Testis (tissue), 3 donors: ENCODE data around the gene SFRP5. TPM values are rescaled to one million over a fixed set of nuclear protein-coding genes. Genes with fewer than 3 reads are reported as not detected.

Experiments used
- DNase-seq: peaks from one replicate; pipeline ENCODE4 v3.0.0-alpha.2; 2019
- H3K27ac ChIP-seq, 2 donors: fragments of 200-600 bp; sonication (generic); one replicate each; pipeline ENCODE4 v1.5.1; 2019
- H3K27me3 ChIP-seq: fragments of 200-600 bp; sonication (generic); one replicate; pipeline ENCODE4 v1.5.1; 2019
- H3K36me3 ChIP-seq: fragments of 200-600 bp; sonication (generic); one replicate; pipeline ENCODE4 v1.5.1; 2017; ENCODE audit warnings: low read depth; ENCODE audit errors: missing control alignments
- H3K4me1 ChIP-seq: fragments of 200-600 bp; sonication (generic); one replicate; pipeline ENCODE4 v1.5.1; 2019
- H3K4me3 ChIP-seq, 2 donors: fragments of 200-600 bp; sonication (generic); one replicate each; pipeline ENCODE4 v1.5.1; 2017 to 2019
- H3K9me3 ChIP-seq: fragments of 200-600 bp; sonication (generic); one replicate; pipeline ENCODE4 v1.5.1; 2017
- POLR2A ChIP-seq: fragments of 450-650 bp; IDR thresholded peaks from one replicate; pipeline ENCODE4 v1.6.1; 2017; ENCODE audit warnings: antibody characterized with exemption, mild to moderate bottlenecking, moderate library complexity
- WGBS, 2 donors: methylation state at CpG; one replicate each; pipeline ENCODE4 v1.1.5; 2018; 5-methylcytosine and 5-hydroxymethylcytosine counted together
- intact Hi-C: fragments of 100-400 bp; cut with DNase I; formaldehyde crosslinking; loops from one replicate; pipeline ENCODE4 v1.15.1; 2023; ENCODE audit warnings: low total_unique reads
- polyA plus RNA-seq: library from polyadenylated mRNA; stranded (reverse); fragments of 350-450 nt; fragmentation: Illumina TruSeq; extraction: RNeasy Lipid Tissue Mini Kit (QIAGEN cat#74804); gene quantifications from one replicate; pipeline ENCODE4 v1.2.3, GENCODE V29; 2014; ENCODE audit warnings: low read depth, low replicate concordance; ENCODE audit not compliant: insufficient read depth
- total RNA-seq, 2 donors: library from RNA; depleted of rRNA; stranded (reverse); fragments of >200 nt; gene quantifications; one replicate each; pipeline ENCODE4 v1.2.3, GENCODE V29; 2016
- TF ChIP-seq, protein P1 (sequence below), 3 experiments: fragments of 450-650 bp in 2 of 3; fragments of 200-600 bp in 1 of 3; sonication (generic) in 1 of 3; IDR thresholded peaks; one replicate each; pipeline ENCODE4 v1.5.1; 2016 to 2019; ENCODE audit warnings: antibody characterized with exemption in 3 of 3, mild to moderate bottlenecking in 2 of 3, moderate library complexity in 1 of 3

The SFRP5 gene
- total and polyA plus RNA-seq, 3 donors from 2014 or later: 0.99 to 2.0 (median 1.2) TPM

DNA sequence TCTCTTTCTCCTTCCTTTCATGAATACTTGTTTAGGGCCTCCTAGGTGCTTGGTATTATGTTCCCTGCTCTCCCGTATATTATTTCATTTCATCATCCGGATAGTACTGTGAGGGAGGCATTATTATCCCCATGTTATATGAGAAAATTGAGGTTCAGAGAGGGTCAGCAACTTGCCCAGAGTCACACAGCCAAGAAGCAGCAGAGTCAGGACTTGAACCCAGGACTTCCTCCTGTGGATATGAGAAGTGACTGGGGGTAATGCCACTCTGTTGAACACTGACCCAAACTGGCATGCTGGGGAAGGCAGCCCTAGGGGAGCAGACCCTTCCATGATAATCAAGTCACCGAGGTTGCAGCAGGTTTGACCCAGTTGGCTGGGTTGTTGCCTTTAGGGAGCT is 8.2 kb upstream of the SFRP5 start:
- DNase-seq: no peak
- Histone ChIP-seq H3K36me3 (no peaks in the 10 kb centered on the region), H3K4me1 (peaks cover 22% of the 10 kb centered on the region), H3K27ac (no peak overlapping the region), H3K4me3 (no peak overlapping the region), H3K9me3 (no peaks in the 10 kb centered on the region), H3K27me3 (no peaks in the 10 kb centered on the region)
- 95 to 100% methylated on average over 2 to 3 of the region's 3 CpGs for WGBS, 2 donors
- TF ChIP-seq, protein P1, sequence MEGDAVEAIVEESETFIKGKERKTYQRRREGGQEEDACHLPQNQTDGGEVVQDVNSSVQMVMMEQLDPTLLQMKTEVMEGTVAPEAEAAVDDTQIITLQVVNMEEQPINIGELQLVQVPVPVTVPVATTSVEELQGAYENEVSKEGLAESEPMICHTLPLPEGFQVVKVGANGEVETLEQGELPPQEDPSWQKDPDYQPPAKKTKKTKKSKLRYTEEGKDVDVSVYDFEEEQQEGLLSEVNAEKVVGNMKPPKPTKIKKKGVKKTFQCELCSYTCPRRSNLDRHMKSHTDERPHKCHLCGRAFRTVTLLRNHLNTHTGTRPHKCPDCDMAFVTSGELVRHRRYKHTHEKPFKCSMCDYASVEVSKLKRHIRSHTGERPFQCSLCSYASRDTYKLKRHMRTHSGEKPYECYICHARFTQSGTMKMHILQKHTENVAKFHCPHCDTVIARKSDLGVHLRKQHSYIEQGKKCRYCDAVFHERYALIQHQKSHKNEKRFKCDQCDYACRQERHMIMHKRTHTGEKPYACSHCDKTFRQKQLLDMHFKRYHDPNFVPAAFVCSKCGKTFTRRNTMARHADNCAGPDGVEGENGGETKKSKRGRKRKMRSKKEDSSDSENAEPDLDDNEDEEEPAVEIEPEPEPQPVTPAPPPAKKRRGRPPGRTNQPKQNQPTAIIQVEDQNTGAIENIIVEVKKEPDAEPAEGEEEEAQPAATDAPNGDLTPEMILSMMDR (IDR thresholded peaks at IDR 0.05): no peak
- TF ChIP-seq POLR2A: no peak
- intact Hi-C loops: no loop called here

DNA sequence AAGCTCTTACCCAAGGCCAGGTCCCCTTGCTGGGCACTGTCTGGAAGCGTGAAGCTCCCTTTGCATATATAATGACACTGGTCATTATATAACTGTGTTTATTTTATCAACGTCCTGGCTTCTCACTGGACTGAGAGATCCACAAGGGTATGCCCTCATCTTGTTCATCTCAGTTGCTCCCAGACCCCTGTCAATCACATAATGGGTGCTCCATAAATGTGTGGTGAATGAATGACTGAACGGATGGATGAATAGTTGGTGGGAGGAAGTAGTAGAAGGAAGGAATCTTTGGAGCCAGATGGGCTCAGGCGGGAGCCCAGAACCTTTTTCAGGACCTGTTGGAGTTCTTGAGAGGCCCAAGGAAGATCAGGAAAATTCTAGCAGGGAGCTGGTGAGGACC is 7.7 kb upstream of the SFRP5 start:
- TF ChIP-seq, protein P1 (IDR thresholded peaks at IDR 0.05): no peak
- no peak for TF ChIP-seq POLR2A
- 85 to 86% methylated on average over 4 of the region's 4 CpGs for WGBS, 2 donors
- Histone ChIP-seq H3K4me3 (no peak overlapping the region), H3K27me3 (no peaks in the 10 kb centered on the region), H3K27ac (no peak overlapping the region), H3K9me3 (no peaks in the 10 kb centered on the region), H3K4me1 (peaks cover 22% of the 10 kb centered on the region), H3K36me3 (no peaks in the 10 kb centered on the region)
- DNase-seq: no peak
- intact Hi-C loops: no loop called here

DNA sequence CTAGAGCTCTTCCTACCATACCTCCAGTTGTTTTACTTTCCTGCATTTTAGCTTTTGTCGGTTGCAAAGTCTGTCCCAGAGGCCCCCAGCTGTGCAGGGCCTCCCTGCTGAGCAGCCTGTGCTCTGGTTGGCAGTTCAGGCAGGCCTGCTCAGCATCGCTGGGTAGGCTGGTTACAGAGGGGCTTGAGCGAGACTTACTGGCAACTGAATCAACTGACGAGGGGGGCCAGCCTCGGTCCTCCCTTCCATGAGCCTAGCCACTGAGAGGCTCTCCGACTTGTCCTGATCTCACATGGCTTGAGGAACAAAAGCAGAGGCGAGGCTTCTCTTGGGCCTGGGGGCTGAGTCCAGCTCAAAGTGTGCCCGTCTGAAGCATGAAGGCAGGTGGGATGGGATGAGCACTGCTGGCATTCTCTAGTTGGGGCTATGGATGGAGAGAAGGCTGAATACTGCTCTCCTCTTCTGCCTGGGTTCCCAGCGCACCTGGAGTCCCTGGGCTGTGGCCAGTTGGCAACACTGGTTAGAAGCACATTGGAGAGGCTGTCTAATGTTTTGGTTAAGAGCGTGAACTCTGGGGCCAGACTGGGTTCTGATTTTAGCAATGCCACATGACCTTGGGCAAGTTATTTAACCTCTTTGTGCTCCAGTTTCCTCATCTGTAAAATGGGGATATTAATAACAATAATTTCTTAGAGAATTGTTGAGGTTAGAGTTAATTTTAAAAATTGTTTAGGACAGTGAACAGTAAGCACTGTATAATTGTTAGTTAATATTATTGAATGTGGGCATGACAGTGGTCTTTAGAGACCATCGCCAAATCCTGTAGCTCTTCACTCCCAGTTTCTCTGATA is 6.9 kb upstream of the SFRP5 start:
- intact Hi-C loops: no loop called here
- H3K36me3 ChIP-seq: no peaks in the 10 kb centered on the region
- no peak for TF ChIP-seq POLR2A
- H3K9me3 ChIP-seq: no peaks in the 10 kb centered on the region
- H3K4me3 ChIP-seq: no peak overlapping the region
- peaks cover 22% of the 10 kb centered on the region for H3K4me1 ChIP-seq
- WGBS, 2 donors: 86 to 95% methylated on average over 7 to 11 of the region's 11 CpGs
- H3K27me3 ChIP-seq: no peaks in the 10 kb centered on the region
- no peak overlapping the region for H3K27ac ChIP-seq
- DNase-seq: no peak

DNA sequence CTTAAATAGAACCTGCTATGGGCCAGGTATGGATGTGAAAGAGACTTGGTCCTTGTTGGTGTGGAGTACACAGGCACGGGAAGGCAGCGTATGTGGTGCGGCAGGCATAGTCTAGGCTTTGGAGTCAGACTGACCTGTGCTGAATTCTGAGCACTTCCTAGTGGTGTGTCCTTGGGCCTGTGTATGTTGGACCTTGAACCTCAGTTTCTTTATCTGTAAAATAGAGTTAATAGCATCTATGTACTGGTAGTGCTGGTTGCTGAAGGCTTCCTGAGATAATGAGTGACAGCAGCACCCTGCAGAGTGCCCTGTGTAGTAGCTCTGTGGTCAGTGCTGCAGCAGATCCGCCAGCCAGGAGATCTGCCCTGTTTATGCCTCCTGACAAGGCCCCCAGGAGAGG is 5.3 kb upstream of the SFRP5 start:
- Histone ChIP-seq H3K4me1 (peaks cover 16% of the 10 kb centered on the region), H3K36me3 (no peaks in the 10 kb centered on the region), H3K27me3 (no peaks in the 10 kb centered on the region), H3K4me3 (no peak overlapping the region), H3K27ac (no peak overlapping the region), H3K9me3 (no peaks in the 10 kb centered on the region)
- intact Hi-C loops: no loop called here
- WGBS, 2 donors: 92 to 93% methylated on average over 4 of the region's 4 CpGs
- no peak for DNase-seq
- TF ChIP-seq, protein P1 (IDR thresholded peaks at IDR 0.05): no peak
- TF ChIP-seq POLR2A: no peak

DNA sequence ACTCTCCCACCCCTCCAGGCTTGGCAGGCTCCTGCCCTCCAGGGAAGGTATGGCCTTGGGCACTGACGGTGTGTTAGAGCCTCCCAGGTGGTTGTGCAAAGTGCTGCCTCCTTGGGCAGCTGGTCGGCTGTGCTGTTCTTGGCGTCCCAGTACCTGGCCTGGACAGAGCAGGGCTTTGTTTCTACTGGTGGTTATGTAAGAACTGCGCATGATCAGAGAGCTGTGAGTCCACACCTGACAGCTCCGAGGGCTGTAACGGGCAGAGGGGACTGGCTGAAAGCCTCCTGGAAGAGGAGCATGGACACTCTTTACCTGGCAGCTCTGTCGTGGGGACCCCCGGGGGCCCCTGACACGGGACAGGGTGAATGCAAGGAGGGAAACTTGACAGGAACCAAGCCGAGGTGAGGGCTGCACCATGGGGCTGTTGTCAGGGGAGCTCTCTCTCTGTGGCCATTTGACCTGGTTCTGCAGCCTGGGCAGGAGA is 3.1 kb upstream of the SFRP5 start:
- TF ChIP-seq POLR2A: no peak
- TF ChIP-seq, protein P1 (IDR thresholded peaks at IDR 0.05): no peak
- WGBS, 2 donors: 74 to 79% methylated on average over 8 to 10 of the region's 10 CpGs
- Histone ChIP-seq H3K9me3 (no peaks in the 10 kb centered on the region), H3K36me3 (no peaks in the 10 kb centered on the region), H3K27ac (no peak overlapping the region), H3K4me1 (peaks cover 5% of the 10 kb centered on the region), H3K27me3 (no peaks in the 10 kb centered on the region), H3K4me3 (no peak overlapping the region)
- no peak for DNase-seq
- intact Hi-C loops: no loop called here
